Gastroesophageal sphincter (tissue), 3 donors: ENCODE data around the gene TAGLN.

Source experiments
- EP300 ChIP-seq: sonication (generic); formaldehyde crosslinking; IDR thresholded peaks from one replicate; pipeline ENCODE4 v1.6.1; 2017; ENCODE audit warnings: antibody characterized with exemption, mild to moderate bottlenecking
- POLR2A ChIP-seq, 2 donors: fragments of 450-650 bp; IDR thresholded peaks; one replicate each; pipeline ENCODE4 v1.6.1; 2017; ENCODE audit warnings: antibody characterized with exemption in 2 of 2, mild to moderate bottlenecking in 2 of 2, moderate library complexity in 1 of 2
- POLR2AphosphoS5 ChIP-seq: sonication (generic); formaldehyde crosslinking; IDR thresholded peaks from one replicate; pipeline ENCODE4 v1.6.1; 2017; ENCODE audit warnings: antibody characterized with exemption
- TF ChIP-seq, protein P1 (sequence below), 4 experiments: fragments of 200-600 bp in 2 of 4; fragments of 450-650 bp in 2 of 4; sonication (generic) in 1 of 4; IDR thresholded peaks; one replicate each; pipeline ENCODE4 v1.5.1; 2017 to 2019; ENCODE audit warnings: antibody characterized with exemption in 4 of 4, mild to moderate bottlenecking in 2 of 4, moderate library complexity in 2 of 4

DNA sequence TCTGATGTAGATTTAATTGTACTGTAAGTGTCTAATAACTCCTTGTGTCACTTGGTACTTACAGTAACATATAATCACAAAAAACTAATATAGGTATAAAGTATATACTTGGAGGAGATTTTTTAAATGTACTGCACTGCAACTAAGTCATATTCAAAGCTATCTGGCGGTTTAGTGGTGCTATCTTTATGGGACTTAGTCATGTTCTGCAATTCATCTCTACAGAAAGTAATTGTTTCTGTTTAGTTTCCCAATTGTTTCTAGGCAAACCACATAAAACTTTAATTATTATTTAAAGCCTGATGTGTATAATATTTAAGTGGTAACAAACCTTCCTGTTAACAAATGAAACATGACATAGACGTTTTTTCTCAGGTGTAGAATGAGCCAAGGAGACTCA is 47.1 kb upstream of the TAGLN start:
- TF ChIP-seq, protein P1, sequence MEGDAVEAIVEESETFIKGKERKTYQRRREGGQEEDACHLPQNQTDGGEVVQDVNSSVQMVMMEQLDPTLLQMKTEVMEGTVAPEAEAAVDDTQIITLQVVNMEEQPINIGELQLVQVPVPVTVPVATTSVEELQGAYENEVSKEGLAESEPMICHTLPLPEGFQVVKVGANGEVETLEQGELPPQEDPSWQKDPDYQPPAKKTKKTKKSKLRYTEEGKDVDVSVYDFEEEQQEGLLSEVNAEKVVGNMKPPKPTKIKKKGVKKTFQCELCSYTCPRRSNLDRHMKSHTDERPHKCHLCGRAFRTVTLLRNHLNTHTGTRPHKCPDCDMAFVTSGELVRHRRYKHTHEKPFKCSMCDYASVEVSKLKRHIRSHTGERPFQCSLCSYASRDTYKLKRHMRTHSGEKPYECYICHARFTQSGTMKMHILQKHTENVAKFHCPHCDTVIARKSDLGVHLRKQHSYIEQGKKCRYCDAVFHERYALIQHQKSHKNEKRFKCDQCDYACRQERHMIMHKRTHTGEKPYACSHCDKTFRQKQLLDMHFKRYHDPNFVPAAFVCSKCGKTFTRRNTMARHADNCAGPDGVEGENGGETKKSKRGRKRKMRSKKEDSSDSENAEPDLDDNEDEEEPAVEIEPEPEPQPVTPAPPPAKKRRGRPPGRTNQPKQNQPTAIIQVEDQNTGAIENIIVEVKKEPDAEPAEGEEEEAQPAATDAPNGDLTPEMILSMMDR (IDR thresholded peaks at IDR 0.05), result no peak
- TF ChIP-seq POLR2A (IDR thresholded peaks at IDR 0.05) (no peak), EP300 (no peak), POLR2AphosphoS5 (no peak)
